ENCODE results near the gene ITPK1.

The ITPK1 gene

GRCh38 chr14:92959761-92960680, 155.7 kb downstream of the ITPK1 start:
- Histone ChIP-seq H3K4me3 (ENCODE audit: low read length) (no peak overlapping the region), H3K9me3 (ENCODE audit: insufficient read depth, low read length) (no peaks in the 10 kb centered on the region), H3K27me3 (ENCODE audit: low read depth, low read length) (no peaks in the 10 kb centered on the region), H3K79me2 (ENCODE audit: low read length) (no peaks in the 10 kb centered on the region), H3K4me1 (ENCODE audit: low read length) (no peaks in the 10 kb centered on the region), H3K4me2 (ENCODE audit: low read length) (no peak overlapping the region), H2AFZ (ENCODE audit: low read depth, low read length) (no peak overlapping the region), H3K9ac (ENCODE audit: low read length) (no peak overlapping the region), H3K27ac (ENCODE audit: low read length) (no peak overlapping the region), H4K20me1 (ENCODE audit: insufficient read depth, low read length) (no peaks in the 10 kb centered on the region), H3K36me3 (replicated peaks; ENCODE audit: low read depth, low read length) (no peaks in the 10 kb centered on the region)
- no peak for TF ChIP-seq EZH2phosphoT487 (IDR thresholded peaks at IDR 0.05; ENCODE audit: low read depth)
- TF ChIP-seq CTCF (IDR thresholded peaks at IDR 0.05; ENCODE audit: low read depth, low read length): no peak

GRCh38 chr14:92959189-92959531, 156.6 kb downstream of the ITPK1 start:
- no peaks in the 10 kb centered on the region for H3K36me3 ChIP-seq (replicated peaks; ENCODE audit: low read depth, low read length)
- H3K4me2 ChIP-seq (ENCODE audit: low read length): no peak overlapping the region
- no peaks in the 10 kb centered on the region for H4K20me1 ChIP-seq (ENCODE audit: insufficient read depth, low read length)
- H3K79me2 ChIP-seq (ENCODE audit: low read length): no peaks in the 10 kb centered on the region
- no peak overlapping the region for H3K4me3 ChIP-seq (ENCODE audit: low read length)
- no peaks in the 10 kb centered on the region for H3K4me1 ChIP-seq (ENCODE audit: low read length)
- no peak overlapping the region for H3K9ac ChIP-seq (ENCODE audit: low read length)
- no peak overlapping the region for H3K27ac ChIP-seq (ENCODE audit: low read length)
- H3K9me3 ChIP-seq (ENCODE audit: insufficient read depth, low read length): no peaks in the 10 kb centered on the region
- TF ChIP-seq EZH2phosphoT487 (IDR thresholded peaks at IDR 0.05; ENCODE audit: low read depth) (no peak), CTCF (IDR thresholded peaks at IDR 0.05; ENCODE audit: low read depth, low read length) (no peak)
- no peaks in the 10 kb centered on the region for H3K27me3 ChIP-seq (ENCODE audit: low read depth, low read length)
- no peak overlapping the region for H2AFZ ChIP-seq (ENCODE audit: low read depth, low read length)

GRCh38 chr14:92958373-92959188, 157.1 kb downstream of the ITPK1 start:
- no peaks in the 10 kb centered on the region for H4K20me1 ChIP-seq (ENCODE audit: insufficient read depth, low read length)
- H3K27ac ChIP-seq (ENCODE audit: low read length): no peak overlapping the region
- no peaks in the 10 kb centered on the region for H3K79me2 ChIP-seq (ENCODE audit: low read length)
- no peaks in the 10 kb centered on the region for H3K27me3 ChIP-seq (ENCODE audit: low read depth, low read length)
- no peak for TF ChIP-seq CTCF (IDR thresholded peaks at IDR 0.05; ENCODE audit: low read depth, low read length)
- no peak for TF ChIP-seq EZH2phosphoT487 (IDR thresholded peaks at IDR 0.05; ENCODE audit: low read depth)
- no peaks in the 10 kb centered on the region for H3K9me3 ChIP-seq (ENCODE audit: insufficient read depth, low read length)
- no peak overlapping the region for H3K4me2 ChIP-seq (ENCODE audit: low read length)
- no peaks in the 10 kb centered on the region for H3K36me3 ChIP-seq (replicated peaks; ENCODE audit: low read depth, low read length)
- no peak overlapping the region for H3K9ac ChIP-seq (ENCODE audit: low read length)
- no peak overlapping the region for H3K4me3 ChIP-seq (ENCODE audit: low read length)
- no peak overlapping the region for H2AFZ ChIP-seq (ENCODE audit: low read depth, low read length)
- H3K4me1 ChIP-seq (ENCODE audit: low read length): no peaks in the 10 kb centered on the region

GRCh38 chr14:92956961-92957360, 158.8 kb downstream of the ITPK1 start:
- no peak overlapping the region for H3K27ac ChIP-seq (ENCODE audit: low read length)
- H2AFZ ChIP-seq (ENCODE audit: low read depth, low read length): no peak overlapping the region
- no peaks in the 10 kb centered on the region for H3K36me3 ChIP-seq (replicated peaks; ENCODE audit: low read depth, low read length)
- H3K4me3 ChIP-seq (ENCODE audit: low read length): no peak overlapping the region
- no peaks in the 10 kb centered on the region for H3K27me3 ChIP-seq (ENCODE audit: low read depth, low read length)
- H3K9me3 ChIP-seq (ENCODE audit: insufficient read depth, low read length): no peaks in the 10 kb centered on the region
- H3K4me1 ChIP-seq (ENCODE audit: low read length): peaks cover 3% of the 10 kb centered on the region; the same call in 1 of the 2 replicates
- H3K9ac ChIP-seq (ENCODE audit: low read length): no peak overlapping the region
- no peak overlapping the region for H3K4me2 ChIP-seq (ENCODE audit: low read length)
- no peaks in the 10 kb centered on the region for H4K20me1 ChIP-seq (ENCODE audit: insufficient read depth, low read length)
- H3K79me2 ChIP-seq (ENCODE audit: low read length): no peaks in the 10 kb centered on the region
- no peak for TF ChIP-seq CTCF (IDR thresholded peaks at IDR 0.05; ENCODE audit: low read depth, low read length)
- TF ChIP-seq EZH2phosphoT487 (IDR thresholded peaks at IDR 0.05; ENCODE audit: low read depth): no peak
